ACC112 (cell line): Measurements from ENCODE around the gene CHCHD3.

Experiments
- H2AFZ ChIP-seq: fragments of 200-600 bp; sonication (generic); one replicate; pipeline ENCODE4 v1.6.0; 2017; ENCODE audit warnings: antibody characterized with exemption, low read length; ENCODE audit not compliant: unreplicated experiment
- H3K27ac ChIP-seq: fragments of 200-600 bp; sonication (generic); 2 replicates; pipeline ENCODE4 v1.5.1; 2014; ENCODE audit warnings: low read depth, mild to moderate bottlenecking, antibody characterized with exemption, low read length, moderate library complexity
- H3K27me3 ChIP-seq: fragments of 200-600 bp; sonication (generic); 2 replicates; pipeline ENCODE4 v1.6.1; 2014; ENCODE audit warnings: mild to moderate bottlenecking, antibody characterized with exemption, low read length, moderate library complexity, mixed read lengths; ENCODE audit not compliant: insufficient read depth
- H3K36me3 ChIP-seq: fragments of 200-600 bp; sonication (generic); 2 replicates; pipeline ENCODE4 v1.6.1; 2016; ENCODE audit warnings: mild to moderate bottlenecking, antibody characterized with exemption, low read length, moderate library complexity, mixed read lengths; ENCODE audit not compliant: insufficient read depth
- H3K4me1 ChIP-seq: fragments of 200-600 bp; sonication (generic); one replicate; pipeline ENCODE4 v1.6.1; 2016; ENCODE audit warnings: low read length, mixed read lengths; ENCODE audit not compliant: insufficient read depth, unreplicated experiment, control insufficient read depth
- H3K4me3 ChIP-seq: fragments of 200-600 bp; sonication (generic); 2 replicates; pipeline ENCODE4 v1.5.1; 2014; ENCODE audit warnings: mild to moderate bottlenecking, low read depth, low read length
- H3K79me2 ChIP-seq: fragments of 200-600 bp; sonication (generic); one replicate; pipeline ENCODE4 v1.6.0; 2016; ENCODE audit warnings: low read length; ENCODE audit not compliant: control insufficient read depth, unreplicated experiment, insufficient read depth

Gene CHCHD3

GRCh38 chr7:132738254-132738653 is 343.6 kb downstream of the CHCHD3 start:
- no peaks in the 10 kb centered on the region for H3K79me2 ChIP-seq
- no peaks in the 10 kb centered on the region for H3K27me3 ChIP-seq
- no peak overlapping the region for H2AFZ ChIP-seq
- H3K4me1 ChIP-seq = peaks cover 41% of the 10 kb centered on the region
- no peak overlapping the region; the same call in 1 of the 2 replicates for H3K4me3 ChIP-seq
- H3K27ac ChIP-seq = peak overlapping the region; percentile 49
- H3K36me3 ChIP-seq = no peaks in the 10 kb centered on the region

- H3K4me1 ChIP-seq = peaks cover 28% of the 10 kb centered on the region
- H3K79me2 ChIP-seq = no peaks in the 10 kb centered on the region
- no peak overlapping the region for H2AFZ ChIP-seq
- no peaks in the 10 kb centered on the region for H3K36me3 ChIP-seq
- H3K4me3 ChIP-seq = no peak overlapping the region
- no peak overlapping the region for H3K27ac ChIP-seq
- 0 out of 2 replicates have a peak, but pooled peaks cover 4% of the 10 kb centered on the region for H3K27me3 ChIP-seq
Measured at GRCh38 chr7:132735476-132735875, 346.4 kb downstream of the CHCHD3 start.
